ENCODE data around the gene DDB1.

- TF ChIP-seq CTCF (conservative IDR thresholded peaks at IDR 0.05) (no peak; the same call in 1 of the 2 replicates), EZH2 (IDR thresholded peaks at IDR 0.05; ENCODE audit: low read depth) (no peak)
Measured at GRCh38 chr11:61332797-61333549, at the start of gene DDB1, which contains the start of gene TKFC.

All from PC-9 (cell line).